GM19239 (cell line): ENCODE data around the gene MMAB.

ENCODE experiments used
- DNase-seq: peaks from one replicate; pipeline ENCODE4 v3.0.0; 2011; ENCODE audit warnings: low spot score; ENCODE audit not compliant: insufficient read length
- FAIRE-seq: peaks from 2 replicates; lab custom pipeline; 2011; peaks lifted over from hg19 to GRCh38; lab: Jason Lieb, UNC

Gene MMAB

DNA sequence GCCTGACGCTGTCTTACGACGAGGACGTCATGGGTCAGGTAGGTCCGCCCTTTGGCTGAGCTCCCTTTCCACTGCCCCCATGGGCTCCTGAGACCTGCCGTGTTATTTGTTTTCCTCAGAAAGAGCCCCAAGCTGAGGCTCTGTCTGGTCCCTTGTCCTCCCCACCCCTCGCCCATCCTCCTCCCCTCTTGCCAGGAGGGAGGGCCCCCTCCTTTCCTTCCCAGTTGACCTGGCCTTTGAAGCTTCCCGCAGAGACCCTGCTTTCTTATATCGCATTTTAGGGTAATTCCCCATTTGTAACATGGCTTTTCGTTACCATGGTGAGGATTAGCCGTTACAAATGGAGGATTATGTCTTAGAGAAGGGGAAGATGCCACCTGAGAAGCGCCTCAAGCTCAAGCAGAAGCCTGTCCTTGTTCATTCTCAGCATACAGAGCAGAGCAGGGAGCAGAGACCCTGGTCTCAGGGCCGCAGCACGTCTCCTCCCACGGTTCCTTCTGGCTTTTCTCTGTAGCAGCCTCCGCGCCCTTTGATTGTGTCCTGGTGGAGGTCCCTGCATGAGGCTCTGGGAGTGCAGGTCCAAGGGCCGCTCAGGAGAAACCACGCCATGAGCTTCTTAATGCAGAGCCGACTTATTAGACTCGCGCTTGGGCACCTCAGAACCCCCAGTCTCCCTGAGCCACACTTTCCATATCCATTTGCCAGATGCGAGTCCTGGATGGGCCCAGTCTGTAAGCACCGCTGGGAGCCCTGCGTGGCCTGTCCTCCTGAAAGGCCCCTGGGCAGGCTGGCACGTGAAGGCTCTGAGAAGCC is 48.6 kb downstream of the MMAB start:
- no peak for FAIRE-seq

DNA sequence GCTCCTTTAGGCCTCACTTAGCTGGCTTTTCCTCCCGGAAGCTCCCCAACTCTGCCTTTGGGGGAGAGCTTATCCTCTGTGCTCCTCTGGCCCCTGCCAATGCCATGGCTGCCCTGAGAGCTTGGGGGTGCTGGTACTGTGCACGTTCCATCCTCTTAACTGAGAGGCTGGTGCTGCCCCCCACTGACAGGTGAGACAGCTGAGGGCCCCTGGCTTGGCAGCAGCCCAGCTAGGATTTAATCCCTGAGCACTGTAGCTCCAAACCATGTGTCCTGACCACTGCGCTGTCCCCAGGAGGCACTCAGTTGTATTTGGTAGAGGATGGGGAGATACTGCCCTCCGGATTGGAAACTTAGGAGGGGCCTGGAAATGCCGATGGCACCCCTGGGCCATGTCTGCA is 49.8 kb downstream of the MMAB start:
- DNase-seq: no peak

More for the DNA sequence above, 48.6 kb downstream of the MMAB start:
- DNase-seq: no peak

DNA sequence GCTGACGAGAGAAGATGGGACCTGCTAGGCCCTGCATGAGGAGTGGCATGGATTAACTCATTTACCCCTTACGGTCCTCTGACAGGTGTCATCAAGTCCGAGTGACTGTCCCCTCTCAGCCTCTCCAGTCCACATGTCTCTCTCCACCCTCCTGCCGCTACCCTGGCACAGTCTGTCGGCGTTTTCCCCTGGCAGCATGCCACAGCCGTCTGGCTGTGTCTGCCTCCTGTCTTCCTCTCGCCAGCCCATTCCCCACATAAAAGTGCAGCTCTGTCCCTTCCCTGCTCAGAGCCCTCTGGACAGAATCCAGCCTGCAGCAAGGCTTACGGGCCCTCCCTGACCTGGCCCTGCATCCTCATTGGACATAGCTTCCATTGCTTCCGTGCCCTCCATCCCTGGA is 50.2 kb downstream of the MMAB start:
- FAIRE-seq (no peak), DNase-seq (no peak)

More for the DNA sequence above, 49.8 kb downstream of the MMAB start:
- FAIRE-seq: no peak

DNA sequence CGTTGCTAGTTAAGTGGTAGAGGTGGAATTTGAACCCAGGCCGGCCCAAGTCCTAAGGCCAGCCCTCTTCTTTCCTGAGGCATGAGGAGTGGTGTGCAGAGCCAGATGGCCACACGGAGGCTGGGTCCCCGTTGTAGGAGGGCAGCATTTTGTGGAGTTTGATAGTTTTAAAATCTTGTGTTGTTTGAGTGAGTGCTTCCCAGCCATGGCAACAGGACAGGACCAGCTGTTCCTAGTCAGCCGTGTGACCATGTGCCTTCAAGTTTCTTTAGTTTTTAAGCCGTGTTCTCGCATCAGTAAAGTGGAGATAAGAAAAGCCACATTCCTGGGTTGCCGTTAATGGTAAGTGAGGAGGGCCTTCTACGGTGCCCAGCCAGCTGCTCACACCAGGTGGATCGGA is 51.5 kb downstream of the MMAB start:
- no peak for FAIRE-seq

DNA sequence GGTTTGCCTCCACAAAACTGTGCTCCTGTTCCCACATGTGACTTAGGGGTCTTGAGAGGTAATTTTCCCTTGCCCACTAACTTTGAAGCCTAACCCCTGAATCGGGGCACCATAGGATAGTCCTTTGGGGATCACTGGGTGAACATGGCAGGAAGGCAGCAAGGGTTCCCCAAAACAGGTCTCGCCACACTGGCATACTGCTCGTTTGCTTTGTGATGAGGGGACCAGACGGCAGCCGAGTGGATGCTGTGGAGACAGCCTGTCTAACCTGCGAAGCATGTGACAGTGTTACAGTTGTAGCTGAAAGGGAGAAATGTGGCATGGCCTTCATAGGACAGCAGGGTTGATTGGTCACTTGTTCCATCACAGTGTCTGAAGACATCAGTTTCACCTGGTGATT is 53.5 kb downstream of the MMAB start:
- FAIRE-seq (no peak), DNase-seq (no peak)

More for the DNA sequence above, 51.5 kb downstream of the MMAB start:
- DNase-seq: no peak

DNA sequence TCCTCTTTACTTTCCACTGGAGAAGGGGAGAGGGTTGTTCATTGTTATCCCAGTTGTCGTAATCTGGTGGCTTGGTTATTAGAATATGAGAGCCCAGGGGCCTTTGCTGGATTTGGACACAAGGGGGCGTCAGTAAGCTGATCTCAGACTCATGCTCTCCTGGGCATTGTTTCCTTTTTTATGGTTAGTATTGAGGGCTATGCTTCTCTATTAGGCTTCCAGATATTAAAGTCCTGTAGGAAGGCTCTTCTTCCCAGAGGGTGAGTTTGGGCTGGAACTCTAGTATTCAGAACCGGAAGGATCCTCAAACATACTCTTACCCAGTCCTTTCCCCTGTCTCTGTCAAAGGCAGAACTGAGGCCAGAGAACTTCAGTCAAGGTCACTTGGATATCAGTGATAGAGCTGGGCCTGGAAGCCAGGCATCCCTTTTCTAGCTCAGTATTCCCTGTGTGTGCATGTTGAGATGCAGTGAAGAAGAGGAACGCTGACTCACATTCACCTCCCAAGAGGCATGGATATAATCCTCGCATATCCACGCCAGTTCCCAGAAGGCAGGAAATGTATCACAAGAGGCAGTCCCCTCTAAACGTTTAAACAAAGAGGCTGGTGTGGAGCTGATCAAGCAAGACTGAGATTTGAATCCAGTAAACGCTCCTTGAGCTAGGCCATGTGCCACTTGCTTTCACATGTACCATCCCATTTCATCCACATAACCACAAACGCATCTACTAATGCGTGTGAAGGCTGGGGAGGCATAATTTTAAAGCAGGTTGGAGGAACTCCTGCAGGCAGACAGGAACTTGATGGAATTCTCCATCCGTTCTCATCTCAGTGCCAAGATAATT is 54.3 kb downstream of the MMAB start:
- peak; percentile 41 for DNase-seq
- peak; percentile 89 for FAIRE-seq

DNA sequence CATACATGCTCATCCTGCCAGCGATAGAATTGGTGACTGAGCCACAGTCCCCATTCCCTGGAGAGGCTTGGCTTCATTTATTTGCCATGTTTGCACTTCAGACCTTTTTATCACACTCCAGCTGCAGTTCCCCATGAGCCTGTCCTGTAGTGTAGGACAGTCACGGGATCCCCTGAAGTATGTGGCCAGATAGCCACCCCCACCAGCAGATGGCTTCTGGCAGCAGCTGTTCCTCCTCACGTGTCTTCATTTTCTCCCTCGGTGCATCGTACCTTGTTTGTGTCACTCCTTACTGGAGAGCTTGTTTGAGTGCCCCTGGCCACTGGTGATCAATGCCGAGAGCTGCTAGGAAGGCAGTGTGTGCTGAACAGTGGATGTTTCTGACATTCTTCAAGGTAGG is 55.7 kb downstream of the MMAB start:
- no peak for FAIRE-seq

DNA sequence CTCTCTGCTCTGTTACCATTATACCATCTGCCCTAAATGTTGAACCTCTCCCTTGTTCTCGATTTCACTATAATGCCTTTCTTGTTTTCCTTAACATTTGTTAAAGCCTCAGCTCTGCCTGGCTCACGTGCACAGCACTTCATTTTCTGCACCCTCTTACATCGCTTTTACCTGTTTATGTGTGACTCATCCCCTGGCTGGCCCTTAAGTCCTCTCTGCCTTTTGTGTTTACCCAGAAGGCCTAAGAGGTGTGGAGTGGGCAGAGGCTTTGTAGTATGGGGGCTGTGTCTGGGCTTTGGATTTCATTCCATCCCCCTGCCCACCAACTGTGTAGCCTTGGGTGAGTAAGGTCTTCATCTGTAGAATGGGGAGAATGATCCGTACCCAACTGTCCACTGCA is 59.3 kb downstream of the MMAB start:
- DNase-seq (no peak), FAIRE-seq (no peak)

More for the DNA sequence above, 55.7 kb downstream of the MMAB start:
- DNase-seq: no peak

DNA sequence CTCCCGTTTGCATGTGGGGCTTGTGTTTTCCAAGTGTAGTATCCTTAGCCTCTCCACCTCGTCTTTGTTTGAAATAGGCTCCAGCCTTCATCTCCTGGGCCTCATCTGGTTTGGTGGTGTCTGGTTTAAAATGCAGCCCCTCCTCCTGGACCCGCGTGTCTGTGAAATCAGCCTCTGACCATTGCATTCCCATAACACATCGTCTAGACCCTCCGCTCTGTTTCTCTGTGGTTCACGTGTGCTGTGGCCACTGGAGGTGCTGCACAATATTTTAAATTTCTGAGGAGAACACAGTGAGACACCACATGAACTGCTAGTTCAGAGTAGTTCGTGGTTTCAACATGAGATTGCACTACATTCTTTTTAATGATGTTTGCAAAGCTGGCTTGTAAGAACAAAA is 60.3 kb downstream of the MMAB start:
- FAIRE-seq (no peak), DNase-seq (no peak)

DNA sequence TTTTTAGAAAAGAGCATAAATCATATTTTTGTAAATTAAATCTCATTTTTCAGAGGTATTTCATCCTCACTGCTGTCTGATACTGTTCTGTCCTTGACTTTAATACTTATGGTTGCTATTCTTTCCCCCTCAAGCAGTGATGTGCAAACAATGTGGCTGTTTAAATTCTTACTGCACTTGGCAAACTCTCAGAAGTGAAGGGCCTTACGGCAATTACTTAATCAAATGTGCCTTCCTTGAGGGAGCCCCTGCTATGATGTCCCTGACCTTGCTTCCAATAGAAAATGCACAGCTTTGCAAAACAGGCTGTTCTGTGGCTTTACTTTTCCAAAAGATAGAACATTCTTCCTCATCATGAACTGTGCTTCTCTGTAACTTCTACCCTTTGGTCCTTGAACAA is 60.7 kb downstream of the MMAB start:
- no peak for DNase-seq
- no peak for FAIRE-seq

DNA sequence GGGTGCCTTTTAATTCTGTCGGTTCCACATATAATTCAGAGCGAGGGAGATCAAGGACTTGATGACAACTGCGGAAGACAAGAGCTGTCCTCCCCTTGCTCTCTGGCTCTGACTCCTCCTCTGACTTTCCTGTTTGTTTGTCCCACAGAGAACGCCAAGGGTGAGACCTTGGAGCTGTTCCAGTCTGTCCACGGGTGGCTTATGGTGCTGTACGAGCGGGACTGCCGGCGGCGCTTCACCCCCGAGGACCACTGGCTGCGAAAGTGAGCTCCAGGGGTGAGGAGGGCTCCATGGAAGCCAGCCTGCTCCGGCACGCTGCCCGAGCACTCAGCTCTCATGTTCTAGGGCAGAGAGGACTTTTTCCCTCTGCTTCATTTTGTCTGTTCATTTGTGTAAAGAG is 63.1 kb downstream of the MMAB start:
- DNase-seq (no peak), FAIRE-seq (no peak)

DNA sequence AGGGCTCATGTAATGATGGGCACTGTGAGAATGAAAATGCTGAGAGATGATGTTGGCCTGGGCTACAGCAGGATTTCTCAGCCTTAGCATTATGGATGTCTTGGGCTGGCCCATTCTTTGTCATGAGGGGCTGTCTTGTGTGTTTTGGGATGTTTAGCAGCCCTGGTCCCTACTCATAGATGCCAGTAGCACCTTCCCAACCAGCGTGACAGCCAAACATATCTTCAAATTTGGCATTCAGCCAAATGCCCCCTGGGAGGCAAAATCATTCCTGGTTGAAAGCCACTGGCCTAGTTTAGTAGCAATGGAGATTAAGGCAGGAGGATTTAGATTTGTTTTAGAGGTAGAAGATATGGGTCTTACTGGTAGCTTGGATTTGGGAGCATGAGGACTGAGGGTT is 69.2 kb downstream of the MMAB start:
- FAIRE-seq (no peak), DNase-seq (no peak)
